H1 (cell line): Measurements from ENCODE around the gene CEP89.

Source experiments
- RAD21 ChIP-seq, 2 experiments: IDR thresholded peaks in 1 of 2; conservative IDR thresholded peaks in 1 of 2; 2 replicates each; pipeline ENCODE4 v1.6.1; 2011; ENCODE audit warnings: low read depth in 2 of 2, low read length in 2 of 2, improper control_type of control experiment in 1 of 2, inconsistent platforms in 1 of 2, mild to moderate bottlenecking in 1 of 2, moderate library complexity in 1 of 2
- TF ChIP-seq, protein P1 (sequence below), 3 experiments: IDR thresholded peaks; 1 replicate in 2 of 3; 2 replicates in 1 of 3; pipeline versions ENCODE4 v1.5.1 to v1.6.1; 2011; ENCODE audit warnings: low read length in 3 of 3, mild to moderate bottlenecking in 3 of 3, inconsistent platforms in 2 of 3, low read depth in 1 of 3, moderate library complexity in 1 of 3; ENCODE audit not compliant: insufficient read depth in 1 of 3; ENCODE audit errors: control extremely low read depth in 1 of 3

DNA sequence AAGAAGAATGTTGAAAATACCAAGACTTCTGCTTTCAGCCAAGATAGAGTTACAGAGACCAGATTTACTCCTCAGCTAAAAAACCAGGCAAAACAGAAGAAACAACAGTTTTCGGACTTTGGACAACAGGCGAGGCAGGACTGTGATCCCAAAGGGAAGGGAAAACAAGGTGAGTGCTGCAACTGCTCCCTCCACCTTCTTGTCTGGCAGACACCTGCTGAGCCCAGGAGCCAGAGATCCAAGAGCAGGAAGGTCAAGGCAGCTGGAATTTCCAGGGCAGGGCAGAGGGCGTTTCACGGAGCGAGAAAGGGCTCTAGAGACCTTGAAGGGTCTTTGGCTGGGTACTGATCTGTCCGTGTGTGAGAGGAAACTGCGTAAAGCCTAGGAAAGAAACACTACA is 69.3 kb downstream of the CEP89 start:
- TF ChIP-seq, protein P1, sequence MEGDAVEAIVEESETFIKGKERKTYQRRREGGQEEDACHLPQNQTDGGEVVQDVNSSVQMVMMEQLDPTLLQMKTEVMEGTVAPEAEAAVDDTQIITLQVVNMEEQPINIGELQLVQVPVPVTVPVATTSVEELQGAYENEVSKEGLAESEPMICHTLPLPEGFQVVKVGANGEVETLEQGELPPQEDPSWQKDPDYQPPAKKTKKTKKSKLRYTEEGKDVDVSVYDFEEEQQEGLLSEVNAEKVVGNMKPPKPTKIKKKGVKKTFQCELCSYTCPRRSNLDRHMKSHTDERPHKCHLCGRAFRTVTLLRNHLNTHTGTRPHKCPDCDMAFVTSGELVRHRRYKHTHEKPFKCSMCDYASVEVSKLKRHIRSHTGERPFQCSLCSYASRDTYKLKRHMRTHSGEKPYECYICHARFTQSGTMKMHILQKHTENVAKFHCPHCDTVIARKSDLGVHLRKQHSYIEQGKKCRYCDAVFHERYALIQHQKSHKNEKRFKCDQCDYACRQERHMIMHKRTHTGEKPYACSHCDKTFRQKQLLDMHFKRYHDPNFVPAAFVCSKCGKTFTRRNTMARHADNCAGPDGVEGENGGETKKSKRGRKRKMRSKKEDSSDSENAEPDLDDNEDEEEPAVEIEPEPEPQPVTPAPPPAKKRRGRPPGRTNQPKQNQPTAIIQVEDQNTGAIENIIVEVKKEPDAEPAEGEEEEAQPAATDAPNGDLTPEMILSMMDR (IDR thresholded peaks at IDR 0.05; ENCODE audit: control extremely low read depth in 1 of 3, insufficient read depth in 1 of 3, low read depth in 1 of 3, low read length in 3 of 3): no peak
- TF ChIP-seq RAD21 (IDR thresholded peaks at IDR 0.05 in 1 of 2, conservative IDR thresholded peaks at IDR 0.05 in 1 of 2; ENCODE audit: low read depth in 2 of 2, low read length in 2 of 2): peak; percentile 7 to 16; a peak in 2 of 4 replicates
